CD4-positive, alpha-beta T cell treated with Interleukin-2 at 100 ng/mL for 4 hours (primary cell): Measurements from ENCODE around the gene OCSTAMP.
A peak's percentile ranks its signal among the peaks of the same experiment; 100 is the strongest.

Experiments used
- DNase-seq: peaks from one replicate; pipeline ENCODE4 v3.0.0-alpha.2; 2020; ENCODE audit warnings: low spot score

Gene OCSTAMP

GRCh38 chr20:46552460-46553420 is 2.3 kb upstream of the OCSTAMP start:
- DNase-seq = peak; percentile 37

DNA sequence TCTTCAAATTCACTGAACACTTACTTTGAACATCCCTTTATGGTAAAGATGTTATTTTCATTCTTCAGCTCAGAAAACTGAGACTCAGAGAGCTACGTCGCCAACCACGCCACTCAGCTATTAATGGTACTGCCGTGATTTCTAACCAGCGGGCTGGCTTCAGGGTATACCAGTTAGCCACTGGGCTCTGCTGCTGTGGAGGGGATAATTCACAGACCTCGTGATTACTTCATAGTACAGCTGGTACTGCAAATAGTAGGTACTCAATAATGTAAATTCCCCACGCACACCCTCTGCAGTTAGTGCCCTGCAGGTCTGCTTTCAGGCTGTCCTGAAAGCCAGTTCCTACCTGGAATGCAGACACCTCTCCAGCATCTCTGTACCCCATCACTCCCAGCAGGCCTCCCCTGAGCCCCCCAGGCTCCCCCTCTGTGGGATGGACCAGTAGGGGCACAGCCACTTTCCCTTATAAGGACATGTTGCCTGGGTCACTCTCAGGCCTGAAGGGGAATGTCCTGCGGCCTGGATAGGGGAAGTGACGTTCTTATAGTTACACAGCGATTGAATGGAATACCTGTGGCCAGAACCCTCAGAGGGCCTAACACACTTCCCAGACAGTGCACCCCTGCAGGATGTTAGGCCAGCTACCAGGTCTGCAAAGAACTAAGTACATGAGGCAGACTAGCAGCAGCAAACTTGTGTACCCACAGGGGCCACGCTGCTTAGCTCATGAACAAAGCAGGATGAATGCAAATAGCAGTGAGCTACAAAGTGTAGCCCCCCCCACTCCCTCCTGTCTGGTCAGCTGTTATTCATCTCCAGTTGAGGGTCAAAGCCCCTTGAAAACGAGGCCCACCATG is 1.3 kb upstream of the OCSTAMP start:
- no peak for DNase-seq

- no peak for DNase-seq
Measured at GRCh38 chr20:46549188-46549972, 1.1 kb downstream of the OCSTAMP start.

- no peak for DNase-seq
Measured at GRCh38 chr20:46548688-46549087, 1.8 kb downstream of the OCSTAMP start.

DNA sequence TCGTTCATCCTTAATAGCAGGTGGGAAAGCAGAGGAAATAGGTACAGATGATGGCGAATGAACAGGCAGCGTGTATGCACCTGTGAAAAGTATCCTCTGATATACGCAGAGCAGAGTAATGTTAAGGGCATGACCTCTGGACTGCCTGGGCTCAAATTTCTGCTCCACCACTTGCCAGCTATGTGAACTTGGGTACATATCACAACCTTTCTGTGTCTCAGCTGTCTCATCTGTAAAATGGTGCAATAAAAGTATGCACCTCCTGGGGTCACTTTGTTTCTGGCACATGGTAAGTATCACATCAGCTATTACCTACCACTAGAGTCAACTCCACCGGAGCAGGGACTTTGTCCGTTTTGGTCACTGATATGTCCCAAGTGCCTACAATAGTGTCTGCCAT is 2.5 kb downstream of the OCSTAMP start:
- DNase-seq = no peak

- DNase-seq = no peak
Measured at GRCh38 chr20:46546936-46547335, 3.5 kb downstream of the OCSTAMP start.

- DNase-seq = no peak
Measured at GRCh38 chr20:46546298-46546697, 4.2 kb downstream of the OCSTAMP start.

DNA sequence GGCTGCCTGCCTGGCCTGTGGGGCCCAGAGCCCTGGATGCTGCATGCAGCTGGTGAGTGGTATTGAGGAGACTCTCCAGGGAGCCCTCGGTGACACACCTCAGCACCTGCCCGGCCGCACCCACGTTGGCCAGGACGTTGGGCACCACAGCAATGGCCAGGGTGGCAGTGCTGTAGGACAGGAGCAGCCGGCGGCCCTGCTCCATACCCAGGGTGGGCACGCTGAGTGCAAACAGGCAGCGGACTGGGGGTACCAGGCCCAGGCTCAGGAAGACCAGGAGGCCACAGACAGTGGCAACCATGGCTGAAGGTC is 4.7 kb downstream of the OCSTAMP start:
- DNase-seq = no peak

DNA sequence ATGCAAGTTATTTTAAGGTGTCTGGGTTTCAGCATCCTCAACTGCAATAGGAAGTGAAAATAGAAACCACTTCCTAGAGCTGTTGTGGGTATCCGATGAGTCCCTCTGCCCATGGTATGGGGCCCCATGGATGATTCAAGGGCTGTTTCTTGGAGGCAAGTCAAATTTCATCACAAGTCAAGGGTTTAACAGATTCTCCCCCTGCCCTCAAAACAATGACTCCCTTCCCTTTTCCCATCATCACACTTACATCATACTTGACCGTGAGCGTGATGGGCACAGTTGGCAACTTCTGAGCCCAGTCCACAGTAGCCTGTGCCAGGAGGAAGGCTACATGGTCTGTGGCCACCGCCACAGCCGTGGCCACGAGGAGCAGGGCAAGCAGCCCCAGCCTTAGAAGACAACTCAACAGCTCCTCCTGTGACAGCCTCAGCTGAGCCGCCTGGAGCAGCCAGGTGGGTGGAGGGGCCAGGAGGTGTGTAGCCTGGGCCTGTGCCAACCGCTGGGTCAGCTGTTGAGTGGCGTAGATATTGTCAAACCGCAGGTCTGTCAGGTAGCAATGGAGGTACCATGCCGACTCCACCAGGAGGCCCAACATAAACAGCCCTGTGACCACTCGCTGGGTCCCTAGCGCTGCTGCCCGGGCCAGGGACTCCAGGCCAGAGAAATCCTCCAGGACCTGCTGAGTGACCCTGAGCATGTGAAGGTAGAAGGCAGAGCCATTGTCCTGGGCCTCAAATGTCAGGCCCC is 5.2 kb downstream of the OCSTAMP start:
- peak; percentile 28 for DNase-seq

GRCh38 chr20:46544576-46544975 is 5.9 kb downstream of the OCSTAMP start:
- DNase-seq = no peak

- no peak for DNase-seq
Measured at GRCh38 chr20:46543959-46544358, 6.5 kb downstream of the OCSTAMP start.

GRCh38 chr20:46543033-46543432 is 7.4 kb downstream of the OCSTAMP start:
- no peak for DNase-seq

- DNase-seq = no peak
Measured at GRCh38 chr20:46541229-46541935, 9.1 kb downstream of the OCSTAMP start.

GRCh38 chr20:46539113-46539512 is 11.3 kb downstream of the OCSTAMP start:
- no peak for DNase-seq

DNA sequence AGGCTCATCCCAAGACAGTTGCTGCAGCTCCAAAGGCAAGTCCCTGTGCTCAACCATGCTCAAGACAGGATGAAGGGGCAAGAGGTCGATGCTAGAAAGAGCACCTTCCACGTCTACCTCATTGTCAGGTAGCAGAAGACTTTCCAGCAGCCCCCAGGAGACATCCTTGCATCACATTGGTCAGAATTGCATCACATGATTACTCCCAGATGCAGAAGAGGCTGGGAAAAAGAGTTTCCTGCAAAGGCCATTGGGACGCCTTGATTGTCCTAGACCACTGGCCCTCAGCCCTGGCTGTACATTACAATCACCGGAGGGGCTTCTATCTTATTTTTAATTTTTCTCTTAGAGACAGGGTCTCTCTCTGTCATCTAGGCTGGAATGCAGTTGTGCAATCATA is 19.8 kb downstream of the OCSTAMP start:
- DNase-seq = no peak

GRCh38 chr20:46523696-46524328 is 26.6 kb downstream of the OCSTAMP start:
- no peak for DNase-seq

- no peak for DNase-seq
Measured at GRCh38 chr20:46523108-46523507, 27.3 kb downstream of the OCSTAMP start.

GRCh38 chr20:46520976-46521579 is 29.4 kb downstream of the OCSTAMP start:
- peak; percentile 44 for DNase-seq

GRCh38 chr20:46520540-46520939 is 29.9 kb downstream of the OCSTAMP start:
- DNase-seq = no peak

GRCh38 chr20:46519471-46520068 is 30.9 kb downstream of the OCSTAMP start:
- DNase-seq = no peak
